IPS DF 19.7 (cell line): ENCODE measurements around the gene GPR180.

Experiments
- DNase-seq: peaks from one replicate; pipeline ENCODE4 v3.0.0-alpha.2; 2013; ENCODE audit warnings: low read depth, low spot score

GPR180 gene

GRCh38 chr13:94646904-94647303 is 45.2 kb downstream of the GPR180 start:
- no peak for DNase-seq

GRCh38 chr13:94656176-94656575 is 54.5 kb downstream of the GPR180 start:
- no peak for DNase-seq

GRCh38 chr13:94656766-94657165 is 55.1 kb downstream of the GPR180 start:
- no peak for DNase-seq

DNA sequence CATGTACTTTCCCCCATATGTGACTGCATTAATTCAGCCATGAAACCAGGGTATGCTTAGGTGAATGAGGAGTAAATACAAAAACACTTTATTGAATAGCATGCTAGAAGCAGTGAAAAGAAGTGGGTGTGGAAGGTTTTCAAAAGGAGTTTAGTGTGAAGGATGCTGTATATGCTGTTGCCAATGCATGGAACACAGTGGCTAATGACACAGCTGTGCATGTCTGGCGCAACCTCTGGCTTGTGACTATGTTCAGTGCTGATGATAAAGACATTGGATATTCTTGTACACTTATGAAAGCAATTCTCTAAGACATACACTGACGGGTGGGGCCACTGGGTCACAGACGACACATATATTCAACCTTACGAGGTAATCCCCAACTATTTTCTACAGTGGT is 55.5 kb downstream of the GPR180 start:
- no peak for DNase-seq

- no peak for DNase-seq
Measured at GRCh38 chr13:94658926-94659597, 57.4 kb downstream of the GPR180 start.

DNA sequence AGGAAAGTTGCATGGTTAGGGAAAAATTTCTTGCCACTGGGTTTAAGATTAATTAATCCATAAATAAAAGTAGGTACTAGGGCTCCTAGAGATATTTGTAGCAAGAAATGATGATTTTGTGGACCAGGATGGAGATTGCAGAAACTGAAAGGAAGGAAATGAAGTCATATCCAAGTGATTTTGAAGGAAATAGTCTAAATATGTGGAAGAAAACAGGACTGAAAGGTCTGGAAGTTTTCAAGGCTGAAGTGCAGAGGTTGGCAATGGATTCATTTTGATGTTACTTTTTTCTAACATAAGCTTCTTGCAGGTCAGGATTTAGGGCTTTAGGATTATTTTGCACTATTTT is 57.9 kb downstream of the GPR180 start:
- DNase-seq = no peak

- no peak for DNase-seq
Measured at GRCh38 chr13:94660695-94661326, 59.2 kb downstream of the GPR180 start.

DNA sequence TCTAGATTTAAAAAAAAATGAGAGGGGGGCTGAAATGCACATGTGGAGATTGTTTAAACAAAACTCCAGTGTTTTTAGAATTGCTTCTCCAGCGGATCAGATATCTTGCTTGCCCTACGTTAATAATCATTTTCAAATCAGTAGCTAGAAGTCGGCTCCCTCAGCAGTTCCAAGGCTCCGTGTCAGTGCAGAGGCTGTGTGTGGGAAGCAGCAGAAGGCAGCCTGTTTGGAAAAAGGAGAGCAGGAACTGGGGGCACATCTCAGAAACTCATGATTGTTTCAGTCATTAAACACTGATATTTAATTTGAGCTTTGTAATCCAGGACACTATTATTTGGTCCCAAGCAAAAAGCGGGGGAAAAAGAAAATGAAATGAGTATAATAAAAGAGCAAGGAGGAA is 59.7 kb downstream of the GPR180 start:
- DNase-seq = no peak

DNA sequence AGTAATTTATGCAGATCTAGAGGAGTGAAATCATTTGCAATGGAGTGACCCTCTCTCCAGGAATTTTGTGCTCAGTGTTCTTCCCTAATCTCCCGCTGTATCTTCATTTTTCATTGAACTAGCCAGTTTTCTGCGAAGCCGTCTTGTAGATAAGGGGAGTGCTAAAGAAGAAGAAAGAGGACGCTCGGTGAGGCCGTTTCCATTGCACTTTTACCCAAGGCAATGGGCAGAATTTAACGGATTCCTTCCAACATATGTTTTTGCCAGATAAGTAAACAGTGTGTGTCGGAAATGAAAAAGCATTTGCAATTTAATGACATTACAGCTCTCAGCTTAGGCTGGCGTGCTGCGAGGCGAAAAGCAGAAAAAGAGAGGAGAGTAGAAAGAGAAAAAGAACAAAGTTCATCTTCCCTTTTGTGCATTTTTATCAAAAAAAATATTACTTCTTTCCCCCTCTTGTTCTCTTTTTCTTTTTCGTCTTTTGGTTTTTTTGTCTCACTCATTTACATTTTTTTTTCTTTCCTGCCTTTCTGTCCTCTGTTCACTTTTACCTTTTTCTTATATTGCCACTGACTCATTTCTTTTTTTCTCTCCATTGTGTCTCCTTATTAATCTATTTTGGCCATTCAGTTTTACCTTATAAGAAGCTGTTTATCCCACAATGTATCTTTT is 60.8 kb downstream of the GPR180 start:
- no peak for DNase-seq

DNA sequence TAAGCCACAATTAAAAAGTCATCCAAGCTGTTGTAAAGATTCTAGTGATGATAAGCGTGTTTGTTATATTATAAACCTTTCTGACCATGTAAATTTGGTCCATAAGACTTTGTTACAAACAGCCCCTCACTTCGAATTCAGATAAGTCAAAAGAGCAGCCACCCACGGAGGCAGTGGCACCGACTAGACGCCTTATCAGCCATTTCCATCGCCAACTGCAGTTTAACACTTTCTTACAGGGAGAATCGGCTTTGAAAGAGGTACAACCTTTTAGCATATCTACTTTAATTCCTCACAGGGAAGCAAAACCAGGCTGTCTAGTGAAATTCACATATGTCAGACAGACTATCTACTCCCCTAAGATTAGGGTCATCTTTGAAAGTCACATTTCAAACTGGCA is 63.2 kb downstream of the GPR180 start:
- no peak for DNase-seq

- DNase-seq = no peak
Measured at GRCh38 chr13:94666065-94666464, 64.4 kb downstream of the GPR180 start.

DNA sequence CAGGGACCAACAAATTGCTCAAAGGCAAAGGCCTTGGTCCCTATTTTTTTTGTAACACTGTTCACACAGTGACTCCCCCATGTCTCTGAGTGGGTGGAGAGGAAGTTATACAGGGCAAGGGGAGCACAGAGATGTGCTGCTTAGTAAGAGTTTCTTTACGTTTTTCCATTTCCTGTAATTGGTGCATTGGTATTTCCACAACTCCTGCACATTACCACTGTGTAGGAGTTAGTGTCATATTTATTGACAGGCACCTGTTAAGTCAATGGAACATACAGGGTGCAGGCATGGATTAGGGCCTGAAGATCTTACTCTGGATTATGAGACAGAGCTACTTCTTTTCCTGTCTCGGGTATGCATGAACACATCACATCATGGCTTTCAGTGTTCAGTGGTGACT is 65.5 kb downstream of the GPR180 start:
- DNase-seq = no peak

- DNase-seq = no peak
Measured at GRCh38 chr13:94672400-94672799, 70.7 kb downstream of the GPR180 start.

GRCh38 chr13:94673851-94674250 is 72.2 kb downstream of the GPR180 start:
- no peak for DNase-seq

GRCh38 chr13:94674609-94675348 is 73.1 kb downstream of the GPR180 start:
- peak; percentile 38 for DNase-seq

DNA sequence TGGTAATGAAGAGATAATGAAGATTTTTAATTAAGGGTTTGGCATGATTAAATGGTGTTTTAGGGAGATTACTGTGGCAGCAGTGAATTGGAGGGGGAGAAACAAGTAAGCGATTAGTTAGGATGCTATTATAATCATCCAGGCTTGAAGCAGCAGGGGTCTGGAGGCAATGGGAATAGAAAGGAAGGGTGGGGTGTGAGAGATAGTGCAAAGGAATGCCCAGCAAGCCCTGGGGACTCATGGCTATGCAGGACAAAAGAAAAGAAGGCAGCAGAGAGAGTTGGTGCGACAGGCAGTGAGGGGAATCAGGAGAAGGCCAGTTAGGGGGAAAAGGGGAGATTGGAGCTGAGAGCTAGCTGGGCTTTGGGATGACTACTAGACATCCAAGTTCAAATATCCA is 76.1 kb downstream of the GPR180 start:
- no peak for DNase-seq

DNA sequence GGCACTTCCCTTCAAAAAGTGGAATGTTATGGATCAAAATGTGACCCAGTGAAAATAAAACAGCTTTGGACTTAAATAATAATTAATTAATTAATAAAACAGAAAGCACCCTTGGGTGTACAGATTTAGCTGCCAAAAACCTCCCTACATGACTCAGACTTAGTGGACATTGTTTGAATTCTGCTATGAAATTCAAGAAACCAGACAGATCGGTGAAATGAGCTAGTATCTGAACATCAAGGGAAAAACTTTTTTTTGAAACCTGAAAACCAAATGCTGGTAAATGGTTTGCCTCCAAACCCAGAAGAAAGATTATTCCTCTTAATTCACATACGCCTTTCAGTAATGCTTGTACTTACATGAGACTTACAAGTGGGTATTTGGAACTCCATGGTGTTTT is 77.2 kb downstream of the GPR180 start:
- no peak for DNase-seq

DNA sequence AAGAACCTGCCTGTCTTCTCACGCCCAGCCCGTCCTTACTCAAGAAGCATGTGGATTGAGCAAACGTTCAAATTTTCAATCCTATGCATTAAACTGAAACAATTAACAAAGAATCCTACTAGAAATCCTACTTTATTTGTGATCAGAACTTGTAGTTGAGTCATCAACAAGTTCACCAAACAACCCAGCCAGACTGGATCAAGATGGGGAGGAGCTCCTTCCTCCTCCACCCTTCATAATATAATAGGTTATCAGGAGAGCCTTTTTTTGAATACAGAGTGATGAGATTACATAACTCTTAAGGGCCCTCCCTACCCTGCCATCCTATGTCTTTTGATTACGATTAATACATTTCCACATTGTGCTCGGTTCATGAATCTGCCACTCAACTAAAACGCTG is 78.0 kb downstream of the GPR180 start:
- DNase-seq = no peak

- no peak for DNase-seq
Measured at GRCh38 chr13:94682229-94682628, 80.6 kb downstream of the GPR180 start.

GRCh38 chr13:94683409-94683808 is 81.8 kb downstream of the GPR180 start:
- no peak for DNase-seq
